HG02981 (cell line): Measurements from ENCODE around the gene CDC42BPA.
"Not testable (repeated sequence)": the region's sequence is repeated elsewhere in the genome, so short reads cannot be mapped to it uniquely, and the experiment has no call there.

ENCODE experiments used
- ATAC-seq: cut with Tn5 transposase; IDR thresholded peaks from one replicate; pipeline ENCODE4 v1.9.1; 2021; ENCODE audit warnings: mild to moderate bottlenecking, moderate library complexity; ENCODE audit not compliant: unreplicated experiment

Gene CDC42BPA

DNA sequence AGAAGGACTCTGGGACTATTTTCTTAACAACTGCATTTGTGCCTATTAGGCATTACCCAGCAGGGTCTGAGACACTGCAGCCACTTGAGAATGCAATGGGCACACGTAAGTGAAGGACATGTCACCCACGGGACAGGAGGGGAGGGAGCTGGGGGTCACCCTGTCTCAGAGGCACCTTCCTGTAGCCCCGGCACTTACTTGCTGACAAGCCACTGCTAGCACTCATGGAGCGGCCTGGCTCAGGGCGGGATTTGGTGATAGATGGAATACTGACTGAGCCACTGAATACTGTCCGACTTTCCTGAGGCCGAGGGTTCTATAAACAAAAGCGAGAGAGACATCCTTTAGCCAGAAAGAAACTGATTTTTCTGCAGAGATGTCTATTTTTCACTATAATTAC is 313.5 kb downstream of the CDC42BPA start:
- no peak for ATAC-seq

DNA sequence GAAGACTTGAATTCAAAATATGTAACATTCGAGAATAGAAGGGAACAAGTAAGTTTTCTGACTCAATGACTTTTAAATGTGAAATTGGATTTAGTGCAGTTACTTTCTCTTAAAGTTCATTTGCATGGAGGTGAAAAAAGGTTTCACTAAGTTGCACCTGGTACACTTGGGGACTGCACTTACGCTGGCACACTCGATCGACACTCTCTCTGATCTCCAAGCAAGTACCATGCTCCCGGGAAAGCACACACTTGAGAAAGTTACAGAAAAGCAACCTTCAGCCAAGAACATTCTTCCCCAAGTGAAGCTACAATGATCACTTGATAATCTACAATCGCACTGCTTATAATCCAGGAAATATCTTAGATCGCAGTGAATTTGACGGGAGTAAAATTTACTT is 315.1 kb downstream of the CDC42BPA start:
- no peak for ATAC-seq

DNA sequence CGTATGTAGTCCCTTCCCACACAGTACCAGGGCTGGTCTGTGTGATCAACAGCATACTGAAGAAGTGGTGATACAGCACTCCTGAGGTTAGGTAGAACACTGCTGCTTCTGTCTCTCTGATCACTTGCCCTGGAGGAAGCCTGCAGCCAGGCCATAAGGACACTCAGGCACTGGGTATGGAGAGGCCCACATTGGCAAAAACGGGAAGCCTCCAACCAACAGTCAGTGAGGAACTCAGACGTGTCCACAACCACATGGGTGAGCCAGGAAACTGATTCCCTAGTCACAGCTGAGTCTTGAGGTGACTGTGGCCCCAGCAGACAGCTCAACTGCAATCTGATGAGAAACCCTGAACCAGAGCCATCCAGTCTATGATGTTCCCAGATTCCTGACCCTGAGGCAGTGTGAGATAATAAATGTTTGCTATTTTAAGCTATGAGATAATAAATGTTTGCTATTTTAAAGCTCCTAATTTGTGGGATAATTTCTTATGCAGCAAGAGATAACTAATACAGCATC is 315.7 kb downstream of the CDC42BPA start:
- no peak for ATAC-seq

DNA sequence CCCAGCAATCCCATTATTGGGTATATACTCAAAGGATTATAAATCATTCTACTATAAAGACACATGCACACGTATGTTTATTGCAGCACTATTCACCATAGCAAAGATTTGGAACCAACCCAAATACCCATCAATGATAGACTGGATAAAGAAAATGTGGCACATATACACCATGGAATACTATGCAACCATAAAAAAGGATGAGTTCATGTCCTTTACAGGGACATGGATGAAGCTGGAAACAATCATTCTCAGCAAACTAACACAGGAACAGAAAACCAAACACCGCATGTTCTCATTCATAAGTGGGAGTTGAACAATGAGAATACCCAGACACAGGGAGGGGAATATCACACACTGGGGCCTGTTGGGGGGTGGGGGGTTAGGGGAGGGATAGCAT is 318.7 kb downstream of the CDC42BPA start:
- not testable (repeated sequence) for ATAC-seq

DNA sequence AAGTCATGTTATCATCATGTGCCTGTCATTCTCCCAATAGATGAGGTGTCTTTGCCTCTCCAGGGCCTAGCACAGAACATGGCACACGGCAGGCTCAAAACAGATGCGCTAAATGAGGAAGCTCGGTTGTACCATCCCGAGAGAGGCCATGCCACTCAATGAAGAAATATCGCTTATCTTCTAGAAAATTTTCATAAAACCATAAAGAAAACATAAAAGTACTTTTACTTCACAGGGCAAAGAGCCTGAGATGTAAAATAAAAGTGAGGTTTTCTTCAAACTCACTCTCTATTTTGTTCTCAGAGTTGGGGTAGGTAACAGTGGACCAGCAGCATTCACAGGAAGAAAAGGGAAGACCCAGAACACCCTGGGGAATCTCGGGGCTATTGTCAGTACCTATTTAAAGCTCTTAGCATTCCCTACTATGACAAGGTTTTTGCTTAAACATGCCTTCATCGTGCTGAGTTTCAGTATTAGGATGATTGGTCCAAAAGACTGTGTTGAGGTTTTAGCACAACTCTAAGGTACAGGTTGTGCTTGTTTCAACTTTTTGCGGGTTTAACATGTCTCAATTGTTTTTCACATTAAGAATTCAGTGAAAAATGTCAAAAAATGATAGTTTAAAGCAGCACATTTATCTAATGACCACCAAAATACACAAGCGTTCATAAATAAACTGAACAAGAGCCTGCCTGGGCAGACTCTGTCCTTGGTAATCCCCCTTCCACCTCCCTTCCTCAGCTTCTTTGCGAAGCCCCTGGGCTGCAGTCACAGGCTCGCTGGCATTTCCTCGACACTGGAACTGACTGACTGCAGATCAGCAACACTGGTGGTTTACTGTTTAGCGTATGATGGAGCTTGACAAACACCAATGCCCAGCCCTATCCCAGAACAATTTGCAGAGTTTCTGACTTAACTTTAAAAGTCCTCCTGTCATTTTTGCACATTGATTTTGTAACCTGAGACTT is 322.6 kb downstream of the CDC42BPA start:
- ATAC-seq = peak; percentile 95

DNA sequence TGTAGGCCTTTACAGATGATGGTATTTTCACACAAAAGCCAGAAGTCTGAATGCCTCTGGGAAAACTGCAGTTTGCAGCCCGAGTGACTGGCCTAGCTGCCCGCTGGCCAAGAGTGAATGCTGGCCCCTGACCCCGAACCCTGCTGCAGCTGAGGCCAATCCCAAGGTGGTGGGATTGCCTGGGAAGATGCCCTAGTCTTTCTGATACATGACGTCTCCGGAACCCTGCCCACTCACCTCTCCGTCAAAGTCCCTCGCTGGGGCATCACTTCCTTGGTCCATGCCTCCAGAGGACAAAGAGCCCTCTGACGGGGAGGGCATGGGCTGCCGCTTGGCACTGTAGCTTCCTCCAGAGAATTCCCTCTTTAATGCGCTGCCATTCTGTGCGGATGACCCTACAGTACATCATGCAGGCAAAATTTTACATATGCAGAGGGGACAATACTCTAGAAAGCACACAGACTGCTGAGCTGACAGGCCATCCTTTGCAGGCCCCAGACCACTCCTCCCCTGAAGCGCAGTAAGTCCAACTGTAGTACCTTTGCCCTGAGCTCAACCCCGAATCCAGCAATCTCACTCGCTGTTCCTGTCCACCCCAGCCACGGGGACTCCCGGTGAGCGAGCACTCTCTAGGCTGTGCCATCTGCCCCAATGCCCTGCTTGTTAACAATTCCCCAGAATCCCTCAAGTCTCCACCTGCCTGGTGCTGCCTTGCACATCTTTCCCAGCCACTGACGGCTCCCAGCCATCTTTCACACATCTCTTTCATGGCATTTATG is 323.5 kb downstream of the CDC42BPA start:
- ATAC-seq = no peak

DNA sequence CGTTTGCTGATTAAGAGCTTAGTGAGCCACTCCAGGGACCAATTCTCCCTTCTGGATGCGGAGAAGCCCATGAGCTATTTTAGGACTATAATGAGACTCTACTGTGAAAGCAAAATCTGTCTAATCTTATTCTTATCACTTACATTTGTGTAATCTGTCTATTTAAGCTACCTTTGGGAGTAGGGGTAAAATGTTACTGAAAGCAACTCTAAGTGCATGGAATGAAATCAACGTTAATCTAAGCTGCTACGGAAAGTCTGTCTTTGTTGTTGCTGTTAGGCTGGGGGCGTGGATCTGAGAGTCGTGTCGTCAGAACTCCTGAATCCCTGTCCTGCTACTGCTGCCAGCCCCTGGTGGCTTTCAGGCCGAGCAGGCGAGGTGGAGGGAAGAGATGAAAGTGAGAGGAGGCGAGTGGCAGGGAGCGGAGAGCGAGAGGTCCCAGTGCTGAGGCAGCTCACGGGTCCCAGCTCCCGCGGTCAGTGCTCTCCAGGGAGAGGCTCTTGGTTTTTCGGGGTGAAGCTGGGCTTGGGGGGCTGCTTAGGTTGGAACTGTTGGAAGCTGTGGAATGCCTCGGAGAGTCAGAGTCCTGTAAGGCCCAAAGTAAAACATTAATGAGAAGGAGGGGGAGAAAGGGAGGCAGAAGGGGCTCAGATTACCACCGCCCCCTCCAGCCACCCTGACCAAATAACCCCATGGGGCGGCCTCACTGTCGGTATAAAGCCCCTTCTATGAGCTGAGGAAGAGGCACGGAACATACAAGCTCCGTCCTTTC is 324.3 kb downstream of the CDC42BPA start:
- no peak for ATAC-seq

DNA sequence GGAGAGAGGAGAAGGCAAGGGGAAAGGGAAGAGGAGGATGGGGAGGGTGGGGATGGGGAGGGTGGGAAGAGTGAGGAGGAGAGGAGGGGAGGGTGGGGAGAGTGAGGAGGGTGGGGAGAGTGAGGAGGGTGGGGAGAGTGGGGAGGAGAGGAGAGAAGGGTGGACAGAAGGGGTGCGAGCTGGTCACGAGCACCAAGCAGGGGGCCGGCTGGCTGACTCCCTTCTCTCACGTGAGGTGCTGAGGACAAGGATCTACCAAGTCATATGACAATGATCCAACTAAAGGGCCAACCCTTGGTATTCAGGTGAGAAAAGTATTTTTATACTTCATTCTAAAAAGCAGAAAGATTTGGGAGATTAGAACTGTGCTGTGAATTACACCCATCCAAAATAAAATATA is 326.4 kb downstream of the CDC42BPA start:
- ATAC-seq = no peak

DNA sequence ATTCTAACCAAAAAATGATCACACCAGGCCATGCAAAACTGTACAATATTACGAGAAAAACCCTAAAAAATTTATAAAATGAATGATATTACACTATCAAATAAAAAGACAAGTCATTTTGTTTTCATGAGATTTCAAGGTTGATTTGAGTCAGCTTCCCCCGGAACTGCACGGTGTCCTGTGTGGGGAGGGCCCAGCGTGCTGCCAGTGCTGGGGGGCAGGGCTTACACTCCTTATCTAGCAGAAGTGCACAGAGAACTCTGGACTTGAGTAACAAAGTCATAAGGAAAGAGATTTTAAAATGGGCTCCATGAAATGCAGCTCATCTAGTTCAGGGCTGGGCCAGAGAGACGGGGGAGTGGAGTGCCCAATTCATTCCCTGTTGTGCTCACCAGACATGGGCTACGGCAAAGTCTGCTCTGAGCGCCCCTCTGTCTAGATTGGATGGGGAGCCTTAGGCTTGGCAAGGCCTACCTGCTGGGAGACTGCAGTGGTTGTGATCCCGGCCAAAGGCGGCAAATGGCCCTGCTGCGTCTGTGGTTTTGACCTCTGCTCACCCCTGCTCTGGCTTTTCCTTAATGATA is 328.1 kb downstream of the CDC42BPA start:
- peak; percentile 72 for ATAC-seq

DNA sequence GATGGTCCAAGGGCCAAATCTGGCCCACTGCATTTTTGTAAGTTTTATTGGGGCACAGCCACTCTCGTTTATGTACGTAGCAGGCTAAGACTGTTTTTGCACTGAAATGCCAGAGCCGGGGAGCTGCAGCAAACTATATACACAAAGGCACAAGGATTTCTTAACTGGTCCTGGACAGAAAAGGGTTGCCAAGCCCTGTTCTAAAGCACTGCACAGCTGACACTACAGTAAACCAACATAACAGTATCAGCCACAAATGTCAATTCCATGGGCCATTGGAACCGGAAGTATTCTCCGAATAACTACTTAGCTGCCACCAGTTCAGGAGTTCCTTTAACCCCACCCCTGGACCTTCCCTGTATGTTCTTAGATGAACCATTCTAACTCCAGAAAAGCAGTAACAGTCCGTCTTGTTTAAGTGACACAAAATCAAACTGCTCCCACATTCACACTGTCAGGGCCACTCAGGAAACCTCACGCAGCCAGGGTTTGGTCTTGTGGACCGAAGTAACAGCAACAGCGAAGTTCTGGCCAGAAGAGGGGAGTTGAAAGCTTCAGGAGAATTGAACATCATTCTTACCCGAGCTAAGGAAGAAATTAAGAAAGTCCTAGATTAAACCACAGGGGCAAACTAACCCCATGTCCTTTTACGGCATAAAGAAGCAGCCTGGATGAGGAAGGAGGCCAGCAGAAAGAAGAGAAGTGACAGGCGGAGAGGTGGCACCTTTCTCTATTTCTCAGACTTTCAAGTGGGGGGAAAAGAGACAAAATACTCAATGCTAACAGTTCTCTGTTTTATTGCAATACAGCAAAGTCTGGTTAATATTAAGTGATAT is 329.0 kb downstream of the CDC42BPA start:
- no peak for ATAC-seq

DNA sequence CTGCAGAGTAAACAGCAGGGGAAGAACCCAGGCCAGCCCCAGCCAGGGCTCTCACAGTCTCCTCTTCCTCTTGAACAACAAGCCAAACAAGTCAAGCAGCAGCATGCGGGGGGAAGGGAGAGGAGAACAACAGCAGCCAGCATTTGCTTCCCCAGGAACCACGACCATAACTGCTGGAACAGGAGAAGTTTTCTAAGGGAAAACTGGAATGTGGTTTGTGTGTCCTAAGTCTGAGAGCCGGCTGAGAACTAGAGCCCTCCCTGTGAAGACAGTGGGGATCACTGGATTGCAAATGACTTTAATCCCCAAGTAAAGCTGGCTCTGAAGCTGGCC is 330.0 kb downstream of the CDC42BPA start:
- ATAC-seq = no peak

DNA sequence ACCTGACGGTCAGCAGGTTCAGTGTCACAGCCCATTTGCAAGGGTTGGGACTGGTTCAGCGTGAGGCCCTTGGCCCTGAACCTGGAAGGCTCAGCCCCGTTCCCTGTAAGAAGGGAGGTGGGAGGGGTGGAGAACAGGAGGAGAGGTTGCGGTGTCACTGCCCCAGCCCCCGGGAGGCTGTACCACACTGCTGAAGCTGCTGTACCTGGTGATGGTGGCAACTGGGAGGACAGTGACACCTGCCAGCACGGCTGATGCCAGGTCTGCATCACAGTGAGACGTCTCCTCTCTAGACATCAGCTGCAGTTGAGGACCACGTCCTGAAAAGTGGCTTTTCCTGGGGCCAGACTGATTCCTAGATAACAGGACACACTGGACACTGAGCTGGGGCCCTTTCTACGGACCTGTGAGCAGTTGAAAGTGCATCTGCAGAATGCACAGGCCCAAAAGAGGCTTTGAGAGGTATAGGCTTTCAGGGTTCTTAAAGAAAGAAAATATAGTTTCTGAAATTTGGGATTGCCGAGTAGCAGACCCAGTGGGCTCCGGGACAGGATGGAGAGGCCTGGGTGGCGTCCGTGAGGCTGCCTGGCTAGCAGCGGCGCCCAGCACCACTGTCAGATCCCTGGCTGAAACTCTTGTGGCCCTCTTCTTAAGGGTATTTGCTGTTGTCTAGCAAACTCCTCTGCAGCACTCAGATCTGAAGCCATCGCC is 330.5 kb downstream of the CDC42BPA start:
- no peak for ATAC-seq

DNA sequence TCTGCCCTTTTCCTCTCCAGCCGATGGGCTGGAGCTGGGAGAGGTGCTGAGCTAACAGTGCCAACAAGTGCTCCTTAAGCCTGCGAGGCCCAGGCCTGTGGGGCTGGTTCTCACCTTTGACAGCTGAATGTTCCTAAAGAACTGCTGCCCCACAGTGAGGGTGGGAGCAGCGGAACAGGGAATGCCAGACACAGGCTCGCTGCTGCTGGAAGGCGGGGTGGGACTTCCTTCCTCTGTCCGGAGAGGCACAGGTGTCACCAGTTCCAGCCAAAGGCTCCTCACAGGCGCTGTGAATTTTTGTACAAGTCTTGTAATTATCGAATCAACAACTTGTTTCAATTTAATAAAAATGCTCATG is 331.1 kb downstream of the CDC42BPA start:
- ATAC-seq = no peak

DNA sequence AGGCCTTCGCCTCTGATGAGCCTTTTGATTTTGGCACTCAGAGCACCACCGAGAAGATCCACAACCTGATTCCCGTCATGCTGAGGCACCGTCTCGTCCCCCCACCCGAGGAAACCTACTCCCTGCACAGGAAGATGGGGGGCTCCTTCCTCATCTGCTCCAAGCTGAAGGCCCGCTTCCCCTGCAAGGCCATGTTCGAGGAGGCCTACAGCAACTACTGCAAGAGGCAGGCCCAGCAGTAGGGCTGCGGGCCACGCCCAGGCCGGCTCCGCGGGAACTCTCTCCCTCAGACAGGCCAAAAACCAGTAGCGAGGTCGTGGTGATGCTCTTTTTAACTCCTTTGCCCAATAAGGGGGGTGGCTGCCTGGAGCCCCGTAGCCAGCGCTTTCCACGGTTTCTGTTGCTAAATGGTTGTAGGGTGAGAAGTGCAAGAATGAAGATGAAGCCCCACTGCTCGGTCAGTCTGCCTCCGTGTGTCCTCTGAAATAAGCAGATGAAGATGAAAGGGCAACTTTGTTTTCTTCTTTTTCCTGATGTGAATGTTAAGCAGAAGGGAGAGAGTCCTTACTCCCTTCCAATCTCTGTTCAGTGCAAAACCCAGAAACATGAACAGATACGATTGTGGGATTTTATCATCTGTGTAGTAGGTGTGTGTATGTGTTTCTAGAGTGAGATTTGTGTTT is 331.7 kb downstream of the CDC42BPA start:
- ATAC-seq = no peak

DNA sequence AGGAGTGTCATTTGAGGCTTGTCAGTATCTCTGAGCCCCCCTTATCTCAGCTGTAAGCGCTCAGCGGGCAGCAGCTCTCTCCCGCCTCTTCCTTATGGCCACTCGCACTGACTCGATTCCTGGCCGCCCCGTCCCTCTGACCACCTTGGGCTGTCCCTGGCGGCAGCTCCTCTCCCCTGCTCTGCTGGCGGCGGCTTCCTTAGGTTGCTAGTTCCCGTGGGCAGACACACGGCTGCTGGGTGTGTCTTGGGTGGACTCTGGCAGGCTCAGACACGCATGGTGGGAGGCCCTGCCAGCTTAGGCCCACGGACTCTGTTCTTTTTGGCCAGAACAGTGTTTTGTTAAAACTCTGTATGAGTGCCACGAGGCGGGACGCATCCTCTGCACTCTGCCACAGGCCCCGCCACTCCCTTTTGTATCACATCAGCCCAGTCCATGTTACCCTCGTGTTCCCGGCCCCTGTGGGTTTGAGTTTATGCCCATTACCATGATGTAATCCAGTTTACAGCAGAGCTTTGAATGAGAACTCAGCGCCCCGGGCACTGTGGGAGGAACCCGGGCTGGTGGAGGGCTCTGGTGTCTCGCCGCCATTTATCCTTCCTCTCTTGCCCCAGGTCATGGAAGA is 332.3 kb downstream of the CDC42BPA start:
- ATAC-seq = no peak

DNA sequence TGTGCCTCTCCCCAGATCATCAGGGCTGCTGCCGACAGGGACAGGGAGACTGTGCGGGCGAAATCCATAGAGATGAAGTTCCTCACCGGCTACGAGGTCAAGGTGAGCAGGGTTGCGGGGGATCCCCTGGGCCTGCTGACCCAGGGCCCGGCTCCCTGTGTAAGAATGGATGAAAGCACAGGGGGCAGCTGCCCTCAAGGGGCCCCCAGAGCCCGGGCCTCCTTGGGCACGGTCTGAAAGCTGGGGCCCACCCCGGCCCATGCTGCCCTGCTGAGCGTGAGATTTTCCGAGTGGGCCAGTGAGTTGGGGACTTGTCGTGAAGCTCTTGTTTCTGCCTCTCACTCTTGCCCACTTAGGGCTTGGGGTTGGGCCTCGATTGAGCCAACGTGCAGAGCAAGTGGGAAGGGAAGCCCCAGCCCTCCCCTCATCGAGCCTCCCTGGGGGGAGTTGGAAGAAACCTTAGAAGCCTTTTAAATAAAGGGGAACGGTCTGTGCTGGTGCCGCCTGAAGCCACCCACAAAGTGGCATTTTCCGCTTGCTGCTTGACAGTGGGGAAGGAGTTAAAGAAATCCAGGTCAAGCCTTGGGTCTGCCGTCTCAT is 333.0 kb downstream of the CDC42BPA start:
- no peak for ATAC-seq

DNA sequence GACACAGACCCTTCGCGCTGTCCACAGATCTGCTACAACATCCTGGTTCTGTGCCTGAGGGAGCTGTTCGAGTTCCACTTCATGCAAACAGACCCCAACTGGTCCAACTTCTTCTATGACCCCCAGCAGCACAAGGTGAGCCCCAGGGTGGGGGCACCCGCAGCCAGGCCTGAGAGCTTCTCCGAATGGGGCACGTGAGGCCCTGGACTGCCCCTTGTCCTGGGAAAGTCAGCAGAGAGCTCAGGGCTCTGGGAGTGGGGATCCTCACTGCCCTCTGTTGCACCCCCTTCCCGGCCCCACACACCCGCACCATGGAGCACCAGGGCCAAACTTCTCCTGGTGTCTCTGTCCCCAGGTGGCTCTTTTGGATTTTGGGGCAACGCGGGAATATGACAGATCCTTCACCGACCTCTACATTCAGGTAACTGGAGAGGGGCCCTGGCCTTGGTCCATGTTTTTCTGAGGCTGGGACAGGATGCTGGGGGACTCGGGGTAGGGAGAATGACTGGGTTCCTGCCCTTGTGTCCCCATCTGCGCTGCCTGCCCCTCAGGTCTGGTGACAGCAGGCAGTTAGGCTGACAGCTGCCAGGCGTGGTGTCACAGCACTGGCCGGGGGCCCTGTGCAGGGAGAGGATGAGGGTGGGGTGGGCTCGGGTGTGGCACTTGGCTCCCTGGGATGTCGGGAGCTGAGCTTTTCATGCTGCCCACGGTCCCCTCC is 333.6 kb downstream of the CDC42BPA start:
- no peak for ATAC-seq
